Smooth muscle cell (in vitro differentiated cells): ENCODE results near the gene WNT5A. TPM values are rescaled to one million over a fixed set of nuclear protein-coding genes. Genes with fewer than 3 reads are reported as not detected.

ENCODE experiments used
- DNase-seq: peaks from one replicate; lab custom pipeline; 2025; ENCODE audit not compliant: unreplicated experiment; lab: John Stamatoyannopoulos, UW
- H2AFZ ChIP-seq: fragments of 200-600 bp; sonication (generic); 2 replicates; pipeline ENCODE4 v1.6.0; 2016; ENCODE audit warnings: antibody characterized with exemption, low read depth, mild to moderate bottlenecking
- H3F3A ChIP-seq: fragments of 200-600 bp; sonication (generic); 2 replicates; pipeline ENCODE4 v1.6.0; 2017; ENCODE audit warnings: antibody characterized with exemption, low read depth
- H3K27ac ChIP-seq: fragments of 200-600 bp; sonication (generic); 2 replicates; pipeline ENCODE4 v1.5.1; 2016; ENCODE audit warnings: low read depth, mild to moderate bottlenecking
- H3K27me3 ChIP-seq: fragments of 200-600 bp; sonication (generic); 2 replicates; pipeline ENCODE4 v1.6.1; 2016; ENCODE audit warnings: low read depth, mild to moderate bottlenecking
- H3K36me3 ChIP-seq: fragments of 200-600 bp; sonication (generic); 2 replicates; pipeline ENCODE4 v1.5.1; 2016; ENCODE audit warnings: low read depth
- H3K4me1 ChIP-seq: fragments of 200-600 bp; sonication (generic); 2 replicates; pipeline ENCODE4 v1.5.1; 2016; ENCODE audit warnings: low read depth
- H3K4me2 ChIP-seq: fragments of 200-600 bp; sonication (generic); 2 replicates; pipeline ENCODE4 v1.6.0; 2016; ENCODE audit warnings: mild to moderate bottlenecking
- H3K4me3 ChIP-seq: fragments of 200-600 bp; sonication (generic); 2 replicates; pipeline ENCODE4 v1.5.1; 2016; ENCODE audit warnings: mild to moderate bottlenecking
- H3K79me2 ChIP-seq: fragments of 200-600 bp; sonication (generic); 2 replicates; pipeline ENCODE4 v1.6.0; 2016; ENCODE audit warnings: low read depth, mild to moderate bottlenecking
- H3K9ac ChIP-seq: fragments of 200-600 bp; sonication (generic); 2 replicates; pipeline ENCODE4 v1.6.0; 2016; ENCODE audit warnings: low read depth
- H3K9me3 ChIP-seq: fragments of 200-600 bp; sonication (generic); replicated peaks from 2 replicates; pipeline ENCODE4 v1.5.1; 2016; ENCODE audit warnings: low read depth
- H4K20me1 ChIP-seq: fragments of 200-600 bp; sonication (generic); 2 replicates; pipeline ENCODE4 v1.6.0; 2016; ENCODE audit warnings: low read depth
- CTCF ChIP-seq: fragments of 200-600 bp; sonication (generic); IDR thresholded peaks from 2 replicates; pipeline ENCODE4 v1.5.1; 2017; ENCODE audit warnings: borderline replicate concordance, mild to moderate bottlenecking, antibody characterized with exemption; ENCODE audit not compliant: insufficient read depth, poor library complexity, severe bottlenecking
- WGBS: methylation state at CpG from one replicate; pipeline ENCODE4 v1.1.7; 2016; ENCODE audit warnings: low lambda C conversion rate; 5-methylcytosine and 5-hydroxymethylcytosine counted together
- polyA plus RNA-seq: library from polyadenylated mRNA; unstranded; fragments of >200 nt; fragmentation: Nextera tagmentation; extraction: Ambion mirVana; gene quantifications from 2 replicates; pipeline ENCODE4 v1.2.1, GENCODE V29; 2016
- total RNA-seq: library from RNA; depleted of rRNA; stranded (reverse); fragments of >200 nt; gene quantifications from 2 replicates; pipeline ENCODE4 v1.2.3, GENCODE V29; 2014

WNT5A gene
- total and polyA plus RNA-seq, 2 experiments from 2014 or later: 12.0 to 81.8 TPM

- no peak for DNase-seq
- no peak for TF ChIP-seq CTCF
- Histone ChIP-seq H4K20me1 (no peaks in the 10 kb centered on the region), H2AFZ (no peak overlapping the region), H3K4me3 (no peak overlapping the region), H3K4me2 (no peak overlapping the region), H3K4me1 (no peaks in the 10 kb centered on the region), H3F3A (no peaks in the 10 kb centered on the region), H3K79me2 (no peaks in the 10 kb centered on the region), H3K36me3 (no peaks in the 10 kb centered on the region), H3K27ac (no peak overlapping the region), H3K27me3 (no peaks in the 10 kb centered on the region), H3K9ac (no peak overlapping the region), H3K9me3 (no peaks in the 10 kb centered on the region)
- whole genome bisulfite sequencing: 76% methylated on average over 3 of the region's 3 CpGs
Observed at GRCh38 chr3:55442861-55443260, 44.2 kb downstream of the WNT5A start.

DNA sequence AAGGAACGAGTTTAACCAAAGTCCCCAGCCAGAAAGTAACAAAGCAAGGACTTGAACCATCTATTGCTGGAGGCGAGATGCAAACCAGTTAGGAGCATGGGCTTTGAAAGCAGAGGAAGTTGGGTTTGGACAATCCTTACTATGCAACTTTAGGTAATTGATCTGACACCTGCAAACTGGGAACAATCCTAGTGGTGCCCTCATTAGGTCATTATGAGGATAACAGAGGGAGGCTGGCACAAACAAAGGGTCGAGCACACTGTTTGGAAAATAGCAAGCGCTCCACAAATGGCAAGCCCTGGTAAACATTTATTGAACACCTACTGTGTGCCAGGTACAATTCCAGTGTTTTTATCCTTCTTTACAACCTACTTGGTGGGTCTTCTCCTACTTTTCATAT is 45.6 kb downstream of the WNT5A start:
- Histone ChIP-seq H3K4me1 (no peaks in the 10 kb centered on the region), H2AFZ (no peak overlapping the region), H3K9ac (no peak overlapping the region), H3K4me3 (no peak overlapping the region), H3K9me3 (no peaks in the 10 kb centered on the region), H3K4me2 (no peak overlapping the region), H3K27me3 (no peaks in the 10 kb centered on the region), H3F3A (no peaks in the 10 kb centered on the region), H3K36me3 (no peaks in the 10 kb centered on the region), H4K20me1 (no peaks in the 10 kb centered on the region), H3K27ac (no peak overlapping the region), H3K79me2 (no peaks in the 10 kb centered on the region)
- WGBS: 94% methylated on average over 4 of the region's 4 CpGs
- DNase-seq: no peak
- no peak for TF ChIP-seq CTCF

- no peak for TF ChIP-seq CTCF
- Histone ChIP-seq H2AFZ (no peak overlapping the region), H3K4me2 (no peak overlapping the region), H3K27ac (no peak overlapping the region), H4K20me1 (no peaks in the 10 kb centered on the region), H3K9me3 (no peaks in the 10 kb centered on the region), H3K36me3 (no peaks in the 10 kb centered on the region), H3K9ac (no peak overlapping the region), H3K4me3 (no peak overlapping the region), H3K27me3 (no peaks in the 10 kb centered on the region), H3F3A (no peaks in the 10 kb centered on the region), H3K79me2 (no peaks in the 10 kb centered on the region), H3K4me1 (no peaks in the 10 kb centered on the region)
- 86% methylated on average over 2 of the region's 2 CpGs for WGBS
- DNase-seq: no peak
Observed at GRCh38 chr3:55440104-55440708, 46.9 kb downstream of the WNT5A start.

GRCh38 chr3:55439657-55440056 is 47.4 kb downstream of the WNT5A start:
- 96% methylated on average over 3 of the region's 3 CpGs for WGBS
- H3K79me2 ChIP-seq: no peaks in the 10 kb centered on the region
- H3K9me3 ChIP-seq: no peaks in the 10 kb centered on the region
- H2AFZ ChIP-seq: no peak overlapping the region
- no peak overlapping the region for H3K4me2 ChIP-seq
- H3K36me3 ChIP-seq: no peaks in the 10 kb centered on the region
- H3K27me3 ChIP-seq: no peaks in the 10 kb centered on the region
- H3K4me3 ChIP-seq: no peak overlapping the region
- no peak overlapping the region for H3K27ac ChIP-seq
- no peaks in the 10 kb centered on the region for H4K20me1 ChIP-seq
- H3K4me1 ChIP-seq: no peaks in the 10 kb centered on the region
- no peak overlapping the region for H3K9ac ChIP-seq
- no peaks in the 10 kb centered on the region for H3F3A ChIP-seq
- no peak for DNase-seq
- TF ChIP-seq CTCF: no peak
